COR-L47 (cell line): ENCODE data around the gene SEC11C.
"Not testable (repeated sequence)": the region's sequence is repeated elsewhere in the genome, so short reads cannot be mapped to it uniquely, and the experiment has no call there.

ENCODE experiments used
- DNase-seq: peaks from one replicate; lab custom pipeline; 2025; lab: John Stamatoyannopoulos, UW

The SEC11C gene

DNA sequence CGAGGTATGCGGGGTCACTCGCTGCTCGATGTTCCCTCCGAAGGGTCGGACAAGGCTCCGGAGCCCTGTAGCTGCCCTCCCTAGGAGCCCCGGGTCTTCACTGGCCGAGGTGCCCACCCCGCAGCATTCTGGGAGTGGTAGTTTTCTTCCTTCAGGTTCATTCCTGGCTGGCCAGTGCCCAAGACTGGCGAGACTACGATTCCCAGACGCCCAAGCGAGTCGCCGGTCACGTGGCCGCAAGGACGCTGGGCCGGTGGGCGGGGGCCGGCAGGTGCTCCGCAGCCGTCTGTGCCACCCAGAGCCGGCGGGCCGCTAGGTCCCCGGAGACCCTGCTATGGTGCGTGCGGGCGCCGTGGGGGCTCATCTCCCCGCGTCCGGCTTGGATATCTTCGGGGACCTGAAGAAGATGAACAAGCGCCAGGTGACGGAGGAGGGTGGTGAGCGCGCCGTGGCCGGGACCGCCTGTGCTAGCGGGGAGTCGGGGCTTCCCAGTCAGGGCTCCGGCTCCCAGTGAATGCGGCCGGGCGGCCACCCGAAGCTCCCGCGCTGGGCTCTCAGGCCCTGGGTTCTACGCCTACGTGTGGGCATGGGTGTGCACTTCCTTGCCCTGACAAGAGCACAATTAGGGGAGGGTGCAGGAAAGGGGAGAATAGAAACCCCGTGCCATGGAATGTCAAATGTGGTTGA is at the start of gene SEC11C:
Gene SEC11C (plus strand): TSS at position 270 of the 687 bp plus-strand sequence. CDS start 65 bp downstream, at position 335.
- peak; percentile 99 for DNase-seq

DNA sequence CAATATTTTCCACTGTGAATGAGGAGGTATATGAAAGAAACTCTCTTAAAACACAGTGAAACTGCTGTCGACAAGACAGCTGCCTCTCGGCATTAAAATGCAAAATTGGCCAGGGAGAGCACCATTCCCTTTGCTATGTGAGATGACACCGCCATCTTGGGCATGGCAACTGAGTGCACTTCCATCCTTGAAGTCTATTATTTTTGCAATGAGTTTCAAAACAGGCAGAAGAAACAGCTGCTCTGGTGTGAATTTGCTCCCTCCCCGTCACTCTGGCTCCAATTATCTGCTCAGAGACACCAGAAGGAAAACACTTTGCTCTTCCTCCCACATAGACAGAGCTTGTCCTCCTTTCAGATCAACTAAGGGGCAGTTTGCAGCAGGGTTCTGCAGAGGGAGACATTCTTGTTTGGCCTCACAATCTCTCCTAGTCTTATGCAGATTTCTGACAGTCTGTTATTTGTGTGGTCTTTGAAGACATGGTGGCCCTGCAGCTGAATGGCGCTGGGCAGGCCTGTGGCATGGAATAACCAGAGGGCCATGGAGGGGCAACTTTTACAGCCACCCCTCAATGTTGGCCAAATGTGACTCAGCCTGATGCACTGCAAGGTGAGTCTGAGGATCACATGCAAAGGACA is 48.6 kb upstream of the SEC11C start:
- DNase-seq, result no peak

DNA sequence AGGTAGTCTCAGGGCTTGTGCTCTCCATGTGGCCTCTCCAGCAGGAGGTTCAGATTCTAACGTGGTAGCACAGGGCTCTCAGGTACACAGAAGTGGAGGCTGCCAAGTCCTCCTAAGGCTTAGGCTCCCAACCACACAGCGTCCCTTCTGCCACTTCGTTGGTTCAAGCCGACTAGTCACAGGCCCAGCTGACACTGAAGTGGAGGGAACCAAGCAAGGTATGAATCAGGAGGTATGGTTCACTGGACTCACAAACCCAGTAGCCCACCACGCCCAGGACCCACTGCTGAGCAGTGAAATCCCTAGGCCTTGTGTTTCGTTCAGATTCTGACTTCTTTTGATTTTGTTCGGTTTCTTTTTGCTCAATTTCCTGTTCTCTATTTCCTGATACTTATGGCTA is 46.0 kb upstream of the SEC11C start:
- DNase-seq, result no peak

DNA sequence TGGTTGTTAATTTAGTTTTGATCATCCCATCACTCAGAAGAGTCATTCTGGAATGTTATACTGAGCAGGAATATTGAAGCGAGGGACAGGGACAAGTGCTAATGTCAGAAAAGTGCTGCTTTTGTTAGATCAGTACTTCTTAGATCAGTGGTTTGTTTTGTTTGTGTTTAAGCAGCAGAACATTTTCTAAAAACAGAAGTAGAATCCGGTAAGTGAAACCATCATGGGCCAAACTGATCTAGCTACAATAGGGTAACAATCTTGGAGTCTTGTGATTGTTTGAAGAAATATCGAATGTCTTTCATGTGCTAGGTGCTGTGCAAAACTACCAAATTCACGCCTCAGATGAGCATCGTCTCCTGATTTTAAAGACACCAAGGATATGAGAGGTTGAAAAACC is 45.1 kb upstream of the SEC11C start:
- DNase-seq, result no peak

DNA sequence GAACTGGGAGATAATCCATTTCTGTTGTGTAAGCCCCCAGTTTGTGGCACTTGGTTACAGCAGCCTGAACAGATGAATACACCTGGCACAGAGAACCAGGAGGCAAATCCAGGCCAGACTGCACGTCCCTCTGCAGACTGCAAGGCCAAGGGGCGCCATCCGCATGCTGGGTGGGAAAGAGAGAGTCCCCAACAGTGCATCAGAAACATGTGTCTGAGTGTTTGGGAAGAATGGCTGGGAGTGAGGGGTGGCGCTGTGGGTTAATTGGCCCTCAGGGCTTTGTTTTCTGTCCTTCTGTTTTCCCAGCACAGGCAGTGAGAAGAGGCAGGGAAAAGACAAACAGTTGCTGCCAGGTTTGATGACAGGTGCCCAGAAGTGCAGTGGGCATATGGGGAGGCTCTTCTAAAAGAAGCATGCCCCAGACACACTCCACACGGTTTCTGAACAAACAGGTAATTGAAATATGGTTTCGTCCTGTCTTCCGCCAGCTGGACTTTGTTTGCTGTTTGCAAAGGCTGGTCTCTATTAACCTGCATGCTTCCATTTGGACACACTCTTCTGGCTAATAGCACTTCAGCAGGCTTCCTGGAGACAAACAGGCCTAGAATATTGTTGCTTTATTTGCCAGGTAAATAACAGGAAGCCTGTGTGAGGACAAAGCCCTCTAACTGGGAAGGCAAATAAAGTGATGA is 43.4 kb upstream of the SEC11C start:
- peak; percentile 100 for DNase-seq

DNA sequence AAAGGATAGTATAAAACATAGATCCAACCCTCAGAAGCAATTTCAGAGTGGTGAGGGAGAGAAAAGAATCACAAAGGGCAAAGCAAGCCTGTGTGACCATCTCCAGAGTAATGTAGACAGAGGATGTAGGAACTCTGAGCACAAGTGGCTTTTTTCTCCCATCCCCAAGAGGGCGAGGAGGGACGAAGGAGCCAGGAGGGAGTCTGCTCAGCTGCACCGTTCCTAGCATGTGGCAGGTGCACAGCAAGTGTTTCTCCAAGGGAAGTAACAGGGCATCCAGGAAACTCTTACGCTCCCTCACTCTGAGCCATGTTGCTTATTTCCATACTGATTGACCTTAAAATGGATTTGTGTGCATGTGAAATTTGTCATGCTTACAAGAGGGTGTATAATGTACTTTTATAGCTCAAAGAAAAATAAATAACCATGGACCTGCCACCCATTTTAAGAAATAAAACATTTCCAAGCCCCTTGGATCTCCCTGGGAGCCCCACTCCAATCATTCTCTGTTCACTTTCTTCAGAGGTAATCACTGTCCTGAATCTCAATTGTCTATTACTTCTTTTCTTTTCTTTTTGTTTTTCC is 37.8 kb upstream of the SEC11C start:
- no peak for DNase-seq

DNA sequence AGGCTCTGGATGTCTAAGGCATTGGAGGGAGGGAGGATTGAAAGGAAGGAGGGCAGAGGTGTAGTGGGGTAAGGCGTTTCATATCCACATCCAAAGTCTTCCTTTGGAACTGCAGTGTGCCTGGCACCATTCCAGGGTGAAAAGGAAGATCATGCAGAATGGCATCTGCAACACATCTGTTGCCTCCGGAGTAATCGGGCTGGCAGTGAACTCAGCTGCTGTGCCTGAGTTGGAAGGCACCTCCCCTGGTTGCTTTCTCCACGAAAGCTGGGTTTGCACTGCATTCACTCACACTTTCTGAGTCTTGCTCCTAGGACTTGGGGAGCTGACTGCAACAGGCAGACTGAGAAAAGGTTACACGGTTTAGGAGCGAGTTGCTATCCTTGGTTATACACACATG is 30.3 kb upstream of the SEC11C start:
- no peak for DNase-seq

DNA sequence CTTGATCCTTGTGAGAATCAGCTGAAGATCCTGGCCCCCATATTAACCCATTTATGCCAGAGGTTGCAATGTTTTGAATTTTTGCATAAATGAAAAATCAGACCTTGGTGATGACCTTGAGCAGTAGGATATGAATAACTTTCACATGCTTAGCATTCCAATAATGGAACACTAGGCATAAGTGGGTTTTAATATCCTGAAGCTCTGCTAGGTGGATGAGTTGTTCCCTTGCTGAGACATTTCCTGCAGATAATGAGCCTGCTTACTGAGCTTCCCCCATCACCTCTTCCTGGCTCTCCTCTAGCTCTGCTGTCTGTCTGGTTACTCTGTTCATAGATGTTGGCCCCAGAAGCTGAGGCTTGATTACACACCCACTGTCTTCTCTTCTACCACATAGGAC is 25.5 kb upstream of the SEC11C start:
- no peak for DNase-seq

DNA sequence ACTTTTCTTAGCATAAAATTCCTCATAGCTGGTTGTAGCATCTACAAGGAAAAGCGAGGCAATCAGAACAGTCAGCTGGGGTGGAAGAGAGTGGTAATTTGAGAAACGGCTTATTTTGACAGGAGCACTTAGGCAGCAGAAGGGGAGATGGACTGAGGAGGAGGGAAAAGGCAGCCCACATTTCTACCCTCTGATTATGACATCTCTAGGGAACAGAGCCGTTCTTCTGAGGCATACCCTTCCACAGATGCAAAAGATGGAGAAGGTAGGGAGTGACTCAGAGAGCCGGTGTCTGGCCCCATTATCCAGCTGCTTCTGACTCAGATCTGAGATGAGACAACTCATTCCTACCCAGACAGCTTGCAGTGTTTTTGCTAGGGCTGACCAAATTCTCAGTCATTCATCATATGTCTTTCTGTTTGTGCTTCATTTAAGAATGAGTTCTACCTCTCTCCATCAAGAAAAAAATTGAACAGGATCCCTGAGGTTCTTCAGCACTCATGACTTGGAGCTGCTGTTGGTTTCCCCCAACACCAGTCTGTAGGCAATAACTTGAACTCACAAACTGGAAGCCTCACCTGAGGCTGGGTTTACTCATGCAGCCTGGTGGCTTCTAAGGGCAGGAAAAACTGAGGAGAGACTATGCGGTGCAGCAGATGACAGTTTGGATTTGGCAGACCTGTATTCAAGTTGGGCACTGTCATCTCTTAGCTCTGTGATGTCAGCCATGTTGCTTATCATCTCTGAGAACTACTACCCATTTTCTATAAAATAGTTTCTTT is 15.9 kb upstream of the SEC11C start:
- no peak for DNase-seq

DNA sequence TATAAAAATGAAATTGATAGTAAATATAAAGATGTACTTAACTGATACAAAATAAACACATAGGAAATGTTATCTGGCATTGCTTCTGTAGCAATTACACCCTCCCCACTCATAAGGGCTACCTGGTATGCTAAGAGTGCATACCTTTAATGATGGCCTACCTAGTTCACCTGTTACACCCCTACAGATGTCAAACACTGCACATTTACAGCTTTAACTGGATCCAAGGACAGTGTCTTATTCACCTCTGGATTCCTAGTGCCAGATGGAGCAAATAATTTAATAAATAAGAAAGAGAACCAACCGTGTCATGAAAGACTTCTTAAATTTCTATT is 15.3 kb upstream of the SEC11C start:
- DNase-seq, result no peak

DNA sequence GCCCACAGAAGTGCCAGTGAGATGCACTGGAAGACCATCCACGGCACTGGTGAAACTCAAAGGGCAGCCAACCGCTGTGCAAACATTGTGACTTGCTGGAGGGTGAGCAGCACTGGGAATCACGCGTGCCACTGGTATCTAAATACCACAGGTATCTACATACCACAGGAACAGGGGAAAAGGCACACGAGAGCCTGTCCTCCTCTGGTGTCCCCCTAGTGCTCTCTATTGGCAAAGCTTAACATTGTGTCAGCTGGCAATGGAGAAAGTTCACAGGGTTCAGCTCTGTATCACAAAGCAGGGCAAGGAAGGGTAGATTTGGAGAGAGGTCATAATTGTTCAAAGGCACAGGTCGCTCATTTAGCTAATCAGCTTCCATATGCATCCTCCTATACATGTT is 12.6 kb upstream of the SEC11C start:
- DNase-seq, result no peak

DNA sequence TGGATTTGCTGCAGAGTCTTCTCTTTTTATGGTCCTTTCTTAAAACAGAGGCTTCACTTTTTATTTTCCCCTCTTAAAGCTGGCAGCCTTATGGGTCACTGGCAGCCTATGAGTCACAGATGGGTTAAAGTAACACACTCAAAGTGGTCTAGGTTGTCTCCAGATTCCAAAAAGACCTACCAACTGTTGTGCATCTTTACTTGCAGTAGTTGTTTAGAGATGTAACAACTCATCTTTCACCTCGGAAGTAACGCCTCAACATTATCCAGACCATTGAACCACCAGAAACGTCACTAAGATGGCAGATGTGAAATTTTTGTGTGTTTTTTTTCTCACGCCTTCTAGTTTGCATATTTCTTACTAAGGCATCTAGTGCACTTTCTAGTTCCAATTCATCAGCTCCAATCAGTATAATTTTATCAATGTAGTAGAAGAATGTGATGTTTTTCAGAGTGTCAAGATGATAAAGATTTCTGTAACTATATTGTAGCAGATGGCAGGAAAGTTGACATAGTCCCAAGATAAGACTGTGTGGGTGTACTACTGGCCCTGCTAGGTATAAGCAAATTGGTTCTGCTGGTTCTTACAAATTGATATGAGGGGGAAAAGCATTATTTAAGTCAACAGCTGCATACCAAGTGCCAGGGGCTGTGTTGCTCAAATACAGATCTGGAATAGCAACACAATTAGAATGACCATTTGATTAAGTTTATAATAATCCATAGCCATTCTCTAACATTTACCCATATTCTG is 9.6 kb upstream of the SEC11C start:
- DNase-seq, result no peak

DNA sequence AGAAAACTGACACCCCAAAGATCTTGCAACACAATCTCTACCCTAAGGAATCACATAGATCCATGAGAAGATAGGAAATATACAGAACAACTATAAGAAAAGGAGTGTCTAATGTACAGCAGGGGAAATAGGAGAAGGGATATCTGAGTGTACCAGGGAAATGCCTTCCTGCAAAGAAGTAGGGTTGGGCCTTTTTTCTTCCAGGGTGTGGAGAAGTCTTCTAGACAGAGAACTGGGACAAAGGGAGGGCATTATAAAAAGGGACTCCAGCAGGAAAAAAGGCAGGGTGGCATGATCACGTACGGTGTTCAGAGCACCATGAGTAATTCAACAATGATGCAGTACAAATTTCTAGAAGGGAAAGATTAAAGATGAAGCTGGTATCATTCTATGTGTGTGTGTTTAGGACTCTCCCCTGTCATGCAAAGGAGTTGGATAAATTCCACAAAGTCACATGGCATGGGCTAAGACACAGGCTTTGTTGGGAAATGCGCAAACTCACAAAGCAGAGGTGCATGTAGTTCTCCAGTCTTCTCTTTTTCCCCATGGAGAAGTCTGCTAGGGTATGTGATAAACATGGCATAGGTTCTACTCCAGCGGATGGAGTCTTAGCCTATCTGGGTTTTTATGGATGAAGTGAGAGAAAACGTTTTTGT is 6.7 kb upstream of the SEC11C start:
- no peak for DNase-seq

DNA sequence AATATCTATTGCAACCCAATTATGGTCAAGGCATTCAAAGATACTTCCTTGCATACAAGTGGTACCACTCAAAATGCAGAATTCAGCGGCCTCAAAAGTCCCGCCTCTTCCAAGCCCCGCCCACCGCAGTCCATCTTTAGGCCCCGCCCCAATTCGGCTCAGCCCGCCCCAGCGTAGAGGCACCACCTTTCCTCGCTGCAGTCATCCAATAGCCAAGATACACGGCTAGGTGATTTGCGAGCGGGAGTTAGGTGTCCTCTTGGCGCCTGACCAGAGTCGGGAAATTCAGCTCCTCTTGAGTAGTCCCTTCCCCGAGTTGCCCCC is 431 bp upstream of the SEC11C start:
- DNase-seq, result peak; percentile 97

DNA sequence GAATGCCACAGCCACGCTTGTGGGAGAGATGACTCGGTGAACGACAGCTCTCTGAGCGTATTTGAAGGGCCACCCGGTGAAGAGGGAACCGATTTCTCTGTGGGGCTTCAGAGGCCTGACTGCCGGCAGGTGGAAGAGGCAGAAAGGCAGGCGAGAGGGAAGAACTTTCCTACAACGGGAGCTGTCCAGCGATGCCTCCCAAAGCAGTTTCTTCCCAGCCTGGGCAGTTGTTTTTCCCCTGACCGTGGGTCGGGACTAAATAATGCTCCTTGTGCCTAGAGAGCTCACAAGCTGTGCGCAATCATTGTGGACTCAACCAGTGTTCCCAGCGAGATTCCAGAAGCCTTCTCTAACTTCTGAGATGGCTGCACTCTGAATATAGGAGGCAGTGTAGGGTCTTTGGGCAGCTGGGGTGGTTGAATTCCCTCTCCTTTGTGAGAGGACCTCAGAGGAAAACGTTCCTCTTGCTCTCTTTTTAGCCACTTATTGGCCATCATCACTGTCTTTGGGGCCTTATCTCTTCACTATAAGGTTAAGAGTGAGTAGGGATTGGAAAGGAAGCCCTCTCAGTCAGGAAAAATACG is 710 bp downstream of the SEC11C start:
- peak; percentile 30 for DNase-seq

DNA sequence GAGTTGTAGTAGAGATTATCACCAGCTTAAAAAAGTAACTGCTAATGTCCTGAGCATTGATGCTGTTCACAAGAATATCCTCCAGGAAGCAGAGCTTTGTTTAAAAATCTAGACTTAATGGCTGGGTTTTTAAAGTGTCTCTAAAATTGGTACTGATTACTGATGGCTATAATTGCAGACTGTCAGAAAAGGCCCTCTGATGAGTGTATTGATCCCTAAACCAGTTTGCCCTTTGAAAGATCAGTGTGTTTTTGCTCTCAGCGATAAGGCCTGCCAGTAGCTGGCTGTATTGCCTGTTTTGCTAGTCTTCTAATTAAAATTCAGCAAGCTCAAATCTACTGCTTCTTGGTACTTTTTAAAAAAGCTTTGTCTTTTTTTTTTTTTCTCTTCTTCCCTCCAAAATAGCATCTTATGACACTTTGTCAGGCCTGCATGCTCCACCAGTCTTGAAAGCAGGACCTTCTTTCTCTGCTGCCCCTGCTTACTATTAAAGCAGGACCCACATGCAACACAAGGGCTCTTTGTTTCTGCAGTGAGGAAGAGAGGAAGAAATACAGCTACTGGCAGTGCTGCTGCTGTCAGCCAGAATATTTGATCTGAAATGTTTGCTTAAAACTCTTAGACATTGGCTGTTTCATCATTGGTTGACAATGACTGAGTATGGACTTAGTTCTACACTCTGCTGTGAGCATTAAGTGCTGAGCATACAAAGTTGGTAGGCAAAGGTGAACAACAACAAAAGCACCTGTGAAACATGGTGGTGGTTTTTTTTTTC is 1.8 kb downstream of the SEC11C start:
- peak; percentile 25 for DNase-seq

DNA sequence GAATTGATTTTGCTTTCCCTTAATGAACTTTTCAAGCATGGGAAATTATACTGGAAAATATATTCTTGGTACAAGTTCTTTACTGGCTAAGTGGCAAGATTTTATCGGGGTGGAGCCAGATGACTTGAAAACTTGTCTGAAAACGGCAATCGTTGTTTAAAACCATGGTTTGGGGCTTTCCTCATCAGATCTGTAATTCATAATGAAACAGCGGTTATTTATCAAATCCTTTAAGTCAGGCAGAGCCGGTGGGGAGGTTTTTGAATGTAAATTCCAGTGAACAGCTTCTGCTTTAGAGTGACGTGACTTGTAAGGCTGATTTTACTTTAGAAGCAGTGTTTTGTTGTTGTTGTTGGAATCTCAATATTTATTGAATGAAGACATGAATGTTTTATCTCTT is 2.6 kb downstream of the SEC11C start:
- DNase-seq, result no peak

DNA sequence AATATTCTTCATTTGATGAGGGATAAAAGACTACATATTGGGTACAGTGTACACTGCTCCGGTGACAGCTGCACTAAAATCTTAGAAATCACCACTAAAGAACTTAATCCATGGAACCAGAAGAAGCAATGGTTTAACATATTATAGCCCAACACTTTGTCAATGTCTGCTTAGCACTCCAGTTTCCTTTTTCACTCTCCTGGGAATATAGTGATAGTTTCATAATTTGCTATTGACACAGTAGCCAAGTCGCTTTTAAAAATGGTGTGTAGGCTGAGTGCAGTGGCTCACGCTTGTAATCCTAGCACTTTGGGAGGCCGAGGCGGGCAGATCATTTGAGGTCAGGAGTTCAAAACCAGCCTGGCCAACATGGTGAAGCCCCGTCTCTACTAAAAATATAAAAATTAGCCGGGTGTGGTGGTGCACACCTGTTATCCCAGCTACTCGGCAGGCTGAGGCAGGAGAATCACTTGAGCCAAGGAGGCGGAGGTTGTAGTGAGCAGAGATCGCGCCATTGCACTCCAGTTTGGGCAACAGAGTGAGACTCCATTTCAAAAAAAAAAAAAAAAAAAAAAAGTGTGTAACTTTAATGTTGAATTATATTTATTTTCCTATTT is 3.2 kb downstream of the SEC11C start:
- DNase-seq, result not testable (repeated sequence)

DNA sequence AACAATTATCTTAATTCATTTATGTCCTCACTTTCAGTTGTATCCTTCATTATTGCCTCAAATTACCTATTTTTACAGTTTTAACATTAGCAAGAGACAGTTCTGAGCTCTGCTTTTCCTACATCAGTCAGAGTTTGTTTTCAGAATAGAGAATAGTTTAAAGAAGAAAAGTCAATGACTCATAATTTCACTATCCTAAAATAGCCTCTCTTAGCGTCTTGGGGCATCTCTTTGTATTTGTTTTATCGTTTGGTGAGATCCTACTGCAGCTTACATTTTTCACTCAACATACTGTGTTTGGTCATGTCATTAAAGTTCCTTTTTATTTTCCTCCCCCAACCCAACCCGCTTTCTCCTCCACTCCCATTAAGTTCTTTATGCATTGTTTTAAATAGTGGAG is 3.8 kb downstream of the SEC11C start:
- DNase-seq, result no peak

DNA sequence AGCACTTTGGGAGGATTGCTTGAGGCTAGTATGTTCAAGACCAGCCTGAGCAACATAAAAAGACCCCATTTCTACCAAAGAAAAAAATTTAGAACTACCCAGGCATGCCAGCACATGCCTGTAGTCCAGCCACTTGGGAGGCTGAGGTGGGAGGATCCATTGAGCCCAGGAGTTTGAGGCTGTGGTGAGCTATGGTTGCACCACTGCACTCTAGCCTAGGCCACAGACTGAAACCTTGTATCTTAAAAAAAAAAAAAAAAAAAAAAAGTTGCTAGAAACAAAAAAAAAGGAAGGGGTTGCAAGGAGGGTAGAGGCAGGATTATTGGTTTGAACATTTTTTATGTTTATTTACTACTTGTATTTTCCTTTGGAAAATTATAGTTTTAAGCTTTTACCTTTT is 4.8 kb downstream of the SEC11C start:
- no peak for DNase-seq
